ENCODE results near the gene RNASEL.
A peak's percentile ranks its signal among the peaks of the same experiment; 100 is the strongest.

Gene RNASEL

DNA sequence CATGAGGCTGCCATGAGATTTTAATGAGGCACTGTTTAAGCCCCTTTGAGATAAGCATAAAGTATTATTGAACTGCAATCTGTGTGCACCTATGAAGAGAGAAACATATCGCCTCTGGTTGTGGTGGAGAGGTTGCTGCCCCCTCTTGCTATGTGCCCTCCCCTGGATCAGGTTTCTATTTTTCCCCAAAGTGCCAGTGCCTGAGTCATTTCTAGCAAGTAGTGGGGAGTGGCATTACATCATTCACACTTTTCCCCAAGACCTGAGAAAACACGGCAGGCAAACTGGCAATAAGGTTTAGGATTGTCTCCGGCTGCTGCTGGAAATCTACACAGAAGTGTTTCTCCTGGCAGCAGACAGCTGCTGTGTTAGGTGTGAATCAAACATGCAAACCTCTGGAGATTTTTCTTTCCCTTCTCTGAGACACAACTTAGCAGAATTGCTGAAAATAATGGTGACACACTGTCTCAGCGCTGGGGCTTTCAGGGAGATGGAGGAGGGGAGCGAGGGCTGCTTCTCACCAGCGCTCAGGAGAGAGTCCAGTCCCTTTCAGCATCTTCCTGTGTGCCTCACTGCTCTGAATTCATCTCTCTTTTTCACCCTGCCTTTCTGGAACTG lies 28.8 kb upstream of the RNASEL start:
- no peak for DNase-seq

DNA sequence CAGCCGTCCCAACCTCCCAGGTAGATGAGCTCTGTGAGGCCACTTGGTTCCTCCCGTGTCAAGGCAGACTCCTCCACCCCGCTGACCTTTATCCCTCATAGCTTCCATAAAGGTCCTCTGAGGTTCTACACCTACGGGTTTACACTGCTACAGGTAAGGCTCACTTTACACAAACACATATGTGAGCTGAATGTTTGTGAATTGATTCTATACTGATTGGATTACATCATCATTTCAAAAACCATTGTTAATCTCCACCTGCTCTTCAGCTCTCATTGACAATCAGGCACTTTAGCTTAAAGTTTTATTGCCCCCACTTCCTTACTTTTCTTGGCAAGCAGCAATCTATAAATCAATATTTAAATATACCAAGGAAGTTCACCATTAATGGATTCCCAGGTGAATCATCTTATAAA lies 28.0 kb upstream of the RNASEL start:
- DNase-seq: no peak

- peak; percentile 93 for DNase-seq
Measured at GRCh38 chr1:182616130-182617013, 27.3 kb upstream of the RNASEL start.

DNA sequence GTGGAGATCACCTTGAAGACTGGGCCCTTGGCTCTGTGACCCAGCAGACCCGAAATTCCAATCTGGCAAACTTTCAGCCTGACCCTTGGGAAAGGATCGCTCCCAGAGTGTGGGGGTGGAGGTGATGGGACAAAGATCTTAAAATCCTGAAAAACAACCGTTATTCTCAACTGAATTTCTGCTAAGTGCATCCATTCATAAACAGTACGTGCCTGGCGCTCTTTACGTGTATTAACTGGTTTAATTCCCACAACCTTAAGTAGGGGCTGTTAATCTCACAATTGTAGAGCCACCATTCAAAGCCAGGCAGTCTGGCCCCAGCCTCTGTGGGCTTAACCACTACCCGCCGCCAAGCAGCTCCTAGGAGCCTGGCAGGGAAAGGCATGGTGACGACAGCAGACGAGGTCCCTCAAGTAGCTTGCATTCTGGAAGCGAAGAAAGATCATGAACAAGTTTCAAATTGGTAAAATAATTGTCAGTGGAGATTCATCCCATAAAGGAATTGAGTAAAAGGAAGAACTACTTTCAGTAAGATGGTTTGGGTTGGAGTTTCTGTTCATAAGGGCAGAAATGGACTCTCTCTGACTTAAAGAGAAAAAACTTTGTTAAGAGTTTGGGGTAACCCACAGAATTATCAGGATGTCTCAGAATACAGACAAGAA lies 26.5 kb upstream of the RNASEL start:
- DNase-seq: peak; percentile 68

DNA sequence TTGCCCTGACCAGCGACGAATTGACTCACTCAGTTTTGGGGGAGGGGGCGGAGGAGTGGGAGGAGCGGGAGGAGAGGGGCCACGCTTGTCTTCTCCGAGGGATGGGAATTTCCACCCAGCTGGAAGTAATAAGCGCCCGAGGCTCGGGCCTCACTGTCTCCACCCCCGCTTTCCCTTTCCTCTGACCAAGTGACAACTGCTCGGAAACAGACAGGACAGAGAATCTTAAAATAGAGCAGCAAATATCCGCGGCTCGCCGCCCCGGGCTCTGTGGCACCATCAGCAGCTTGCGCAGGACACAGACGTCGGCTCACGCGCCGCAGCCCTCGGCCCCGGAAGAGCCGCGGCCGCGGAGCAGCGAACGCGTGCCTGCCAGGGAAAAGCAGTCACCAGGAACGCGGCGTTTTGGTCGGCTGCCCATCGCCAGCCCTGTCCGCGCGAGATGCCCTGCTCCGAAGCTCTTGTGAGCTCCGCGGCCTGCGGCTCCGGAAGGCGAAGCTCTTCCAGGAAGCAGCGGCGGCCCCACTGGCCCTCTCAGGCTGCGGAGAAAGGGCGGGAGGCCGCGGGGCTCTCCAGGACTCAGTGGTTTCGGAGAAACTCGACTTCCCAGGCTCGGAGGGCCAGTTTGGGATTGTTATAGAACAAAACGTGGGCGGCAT lies 25.9 kb upstream of the RNASEL start:
- peak; percentile 58 for DNase-seq

- no peak for DNase-seq
Measured at GRCh38 chr1:182611787-182612186, 22.7 kb upstream of the RNASEL start.

DNA sequence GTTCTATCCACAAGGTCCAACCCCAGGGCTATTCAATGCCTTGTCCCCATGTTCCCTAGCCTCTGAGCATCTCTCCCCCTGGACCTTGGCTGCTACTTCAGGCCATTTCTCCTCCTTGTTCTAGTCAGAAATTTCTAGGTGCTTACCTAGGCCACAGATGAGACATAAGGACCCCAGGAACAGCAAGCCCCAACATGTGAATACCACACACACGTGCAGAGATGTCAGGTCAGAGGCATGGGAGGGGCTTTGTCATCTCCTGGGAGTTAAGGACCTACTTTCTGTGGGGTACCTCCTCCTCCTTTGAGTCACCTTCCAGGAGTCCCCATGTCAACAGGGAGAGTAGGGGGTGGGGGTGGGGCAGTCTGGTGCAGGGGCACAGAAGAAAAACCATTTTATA lies 22.3 kb upstream of the RNASEL start:
- no peak for DNase-seq

DNA sequence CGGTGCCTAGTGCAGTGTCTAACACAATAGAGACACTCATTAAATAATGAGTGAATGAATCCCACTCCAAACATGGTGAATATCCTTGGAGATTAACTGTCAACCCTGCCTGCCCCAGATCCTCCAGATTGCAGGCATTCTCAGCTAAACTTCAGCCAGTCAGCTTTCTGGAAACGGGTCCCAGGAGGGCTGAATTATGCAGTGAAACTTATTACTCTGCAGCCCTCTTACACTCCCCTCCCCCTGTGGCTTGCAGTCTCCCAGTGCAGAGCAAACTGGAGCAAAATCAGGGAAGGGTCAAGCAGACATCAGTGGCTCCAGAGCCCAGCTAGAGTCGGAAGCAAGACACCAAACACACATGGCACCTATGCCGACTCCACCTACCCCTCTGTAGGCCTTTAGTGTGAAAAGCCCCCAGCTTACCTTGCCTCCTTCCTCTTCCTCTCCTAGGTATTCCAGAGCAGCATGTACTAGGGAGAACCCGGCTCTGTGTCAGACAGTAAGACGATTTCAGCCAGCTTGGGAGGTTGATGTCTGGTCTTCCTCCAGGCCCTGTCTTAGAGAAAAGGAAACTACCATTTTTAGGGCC lies 21.6 kb upstream of the RNASEL start:
- no peak for DNase-seq

GRCh38 chr1:182608845-182609610 lies 20.0 kb upstream of the RNASEL start:
- no peak for DNase-seq

DNA sequence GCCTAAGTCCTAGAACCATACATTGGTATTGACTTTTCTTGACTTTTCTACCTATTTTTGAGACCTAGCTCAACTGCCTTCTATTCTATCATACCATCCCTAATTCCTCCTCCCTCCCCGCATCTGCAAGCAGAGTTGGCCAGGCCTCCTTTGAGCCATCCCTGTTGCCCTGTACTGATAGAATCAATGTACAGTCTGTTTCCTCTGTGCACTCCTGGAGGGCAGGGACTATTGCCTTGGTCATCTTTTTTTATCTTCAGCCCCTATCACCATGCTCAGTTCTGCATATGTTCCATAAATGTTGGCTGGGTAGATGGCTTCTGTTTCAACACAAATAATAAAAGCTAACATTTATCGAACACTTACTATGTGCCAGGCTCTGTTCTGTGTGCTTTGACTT lies 19.2 kb upstream of the RNASEL start:
- DNase-seq: no peak

GRCh38 chr1:182607566-182607965 lies 18.5 kb upstream of the RNASEL start:
- DNase-seq: no peak

- DNase-seq: peak; percentile 50
Measured at GRCh38 chr1:182604175-182605164, 15.4 kb upstream of the RNASEL start, which contains the start of gene RGS16. Gene RGS16 (minus strand): TSS chr1:182604389. CDS start chr1:182604259, 130 bp downstream.

GRCh38 chr1:182603646-182604174 lies 14.7 kb upstream of the RNASEL start:
- DNase-seq: no peak

- no peak for DNase-seq
Measured at GRCh38 chr1:182602935-182603645, 14.0 kb upstream of the RNASEL start.

DNA sequence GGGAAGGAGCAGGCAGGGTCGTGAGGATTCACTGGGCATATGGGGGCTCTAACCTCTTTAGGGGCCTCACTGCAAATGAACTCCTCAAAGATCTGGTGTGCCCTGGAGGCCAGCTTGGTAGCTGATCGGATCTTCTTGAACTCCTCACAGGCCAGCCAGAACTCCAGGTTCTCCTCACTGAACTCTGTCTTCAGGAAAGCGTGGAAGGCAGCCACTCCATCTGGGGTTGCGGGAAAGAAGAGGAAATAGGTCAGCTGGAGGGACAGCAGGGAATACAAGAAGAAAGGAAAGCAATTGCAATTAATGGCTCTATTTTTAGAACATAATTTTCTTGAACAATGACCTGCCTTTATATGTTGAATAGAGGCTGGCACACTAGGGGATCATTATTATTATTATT lies 12.9 kb upstream of the RNASEL start:
- no peak for DNase-seq

DNA sequence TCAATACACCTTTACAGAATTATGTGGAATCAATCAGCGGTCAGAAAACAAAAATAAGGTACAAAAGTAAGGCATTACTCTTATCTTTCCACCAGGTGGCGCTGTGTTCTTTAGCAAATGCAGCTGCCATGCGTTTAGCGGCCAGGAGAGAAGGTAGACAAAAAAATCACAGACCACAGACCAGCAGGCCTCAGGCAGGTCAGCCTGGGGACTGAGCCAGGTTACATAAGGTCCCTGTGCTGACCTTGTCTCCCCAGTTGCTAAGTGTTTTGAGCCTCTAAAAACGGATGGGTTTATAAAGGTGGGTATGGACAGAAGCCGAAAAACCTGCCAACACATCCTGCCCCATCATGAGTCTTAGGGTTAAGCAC lies 12.3 kb upstream of the RNASEL start:
- DNase-seq: peak; percentile 66

- no peak for DNase-seq
Measured at GRCh38 chr1:182600745-182601415, 11.8 kb upstream of the RNASEL start.

DNA sequence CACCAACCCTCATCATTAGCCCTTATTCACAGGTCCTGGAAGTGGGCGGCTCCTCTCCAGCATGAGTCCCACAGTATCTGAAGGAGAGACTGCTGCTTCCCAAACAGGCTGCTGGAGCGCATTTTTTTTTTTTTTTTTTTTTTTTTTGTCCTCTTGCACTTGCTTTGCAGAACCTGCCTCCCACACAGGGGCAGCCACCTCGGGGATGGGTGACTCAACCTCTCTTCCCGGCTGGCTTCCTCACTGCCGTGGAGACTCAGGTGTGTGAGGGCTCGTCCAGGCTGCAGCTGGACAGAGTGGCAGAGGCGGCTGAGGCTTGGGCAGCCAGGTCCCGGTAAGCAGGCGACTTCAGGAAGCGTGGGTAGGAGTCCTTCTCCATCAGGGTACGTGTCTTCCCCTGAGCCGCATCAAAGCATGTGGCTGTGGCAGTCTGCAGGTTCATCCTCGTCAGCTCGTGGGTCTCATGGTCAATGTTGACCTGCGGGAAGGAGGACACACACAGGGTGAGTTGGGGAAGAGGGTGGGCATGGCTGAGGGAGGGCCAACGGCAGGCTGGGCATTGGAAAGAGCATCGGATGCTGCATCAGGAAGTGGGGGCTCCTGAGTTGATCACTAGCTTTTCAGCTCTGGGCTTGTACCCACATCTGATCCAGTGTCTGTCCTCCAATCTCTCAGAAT lies 11.1 kb upstream of the RNASEL start:
- DNase-seq: no peak

- DNase-seq: no peak
Measured at GRCh38 chr1:182599339-182599738, 10.3 kb upstream of the RNASEL start.
